IMR-90 (cell line): ENCODE measurements around the gene ATP1A2. TPM values are rescaled to one million over a fixed set of nuclear protein-coding genes. Genes with fewer than 3 reads are reported as not detected.

Experiments used
- ATAC-seq: fragments of 200-7000 bp; cut with Tn5 transposase; 2 replicates; pipeline ENCODE4 v1.9.1; 2020; ENCODE audit warnings: low read depth, mild to moderate bottlenecking, moderate library complexity
- BruUV-seq: library from RNA; stranded (reverse); fragments of 400-500 nt; replicated peaks from 2 replicates; lab custom pipeline; 2021; lab: Mats Ljungman, UMichigan
- CTCF ChIA-PET: fragments of 300-600 bp; formaldehyde crosslinking; extraction: SDS; loops from one replicate; lab custom pipeline; 2021; ENCODE audit warnings: antibody characterized with exemption; lab: Yijun Ruan, JAX
- POLR2A ChIA-PET: fragments of 300-600 bp; sonication (Branson Sonifier 250); formaldehyde crosslinking; loops from one replicate; lab custom pipeline; 2022; ENCODE audit warnings: antibody characterized with exemption; ENCODE audit not compliant: unreplicated experiment; lab: Charles Lee
- DNase-seq: peaks from one replicate; pipeline ENCODE4 v3.0.0; 2013
- H2AFZ ChIP-seq: replicated peaks from 2 replicates; pipeline ENCODE3; 2013; ENCODE audit warnings: low read length, mild to moderate bottlenecking; ENCODE audit not compliant: poor library complexity
- H2AK5ac ChIP-seq: 2 replicates; pipeline ENCODE4 v1.6.1; 2013; ENCODE audit warnings: low read depth, low read length, inconsistent platforms
- H2AK9ac ChIP-seq: replicated peaks from 2 replicates; pipeline ENCODE3; 2013; ENCODE audit warnings: mild to moderate bottlenecking, low read depth, low read length, moderate library complexity; ENCODE audit not compliant: poor library complexity
- H2BK120ac ChIP-seq: 2 replicates; pipeline ENCODE4 v1.6.1; 2013; ENCODE audit warnings: low read depth, low read length, inconsistent platforms
- H2BK15ac ChIP-seq: 3 replicates; pipeline ENCODE4 v1.6.1; 2013; ENCODE audit warnings: low read depth, low read length, inconsistent platforms
- H2BK20ac ChIP-seq: 2 replicates; pipeline ENCODE4 v1.6.1; 2013; ENCODE audit warnings: low read depth, mild to moderate bottlenecking, inconsistent platforms, low read length, moderate library complexity
- H2BK5ac ChIP-seq: 2 replicates; pipeline ENCODE4 v1.6.1; 2013; ENCODE audit warnings: mild to moderate bottlenecking, low read depth, low read length, inconsistent platforms; ENCODE audit not compliant: poor library complexity, severe bottlenecking
- H3K14ac ChIP-seq: replicated peaks from 2 replicates; pipeline ENCODE4 v1.6.1; 2013; ENCODE audit warnings: low read depth, low read length, inconsistent platforms
- H3K18ac ChIP-seq: 2 replicates; pipeline ENCODE4 v1.6.1; 2013; ENCODE audit warnings: low read depth, low read length, control low read depth
- H3K23ac ChIP-seq: 2 replicates; pipeline ENCODE4 v1.6.1; 2013; ENCODE audit warnings: low read depth, low read length, inconsistent platforms
- H3K27ac ChIP-seq: 2 replicates; pipeline ENCODE4 v1.5.1; 2013; ENCODE audit warnings: mild to moderate bottlenecking, control low read depth, low read length; ENCODE audit not compliant: insufficient read depth
- H3K27me3 ChIP-seq: 2 replicates; pipeline ENCODE4 v1.6.1; 2013; ENCODE audit warnings: low read length; ENCODE audit not compliant: control insufficient read depth, insufficient read depth
- H3K36me3 ChIP-seq: 2 replicates; pipeline ENCODE4 v1.6.1; 2013; ENCODE audit warnings: low read length, mixed read lengths; ENCODE audit not compliant: control insufficient read depth, insufficient read depth
- H3K4ac ChIP-seq: 2 replicates; pipeline ENCODE4 v1.6.1; 2013; ENCODE audit warnings: low read depth, low read length, inconsistent platforms
- H3K4me1 ChIP-seq: 2 replicates; pipeline ENCODE4 v1.6.1; 2013; ENCODE audit warnings: low read length, mixed read lengths; ENCODE audit not compliant: control insufficient read depth, insufficient read depth
- H3K4me2 ChIP-seq: 2 replicates; pipeline ENCODE4 v1.6.1; 2013; ENCODE audit warnings: low read depth, mild to moderate bottlenecking, control low read depth, low read length, moderate library complexity
- H3K4me3 ChIP-seq: 2 replicates; pipeline ENCODE4 v1.5.1; 2013; ENCODE audit warnings: low read depth, mild to moderate bottlenecking, control low read depth, low read length, moderate library complexity; ENCODE audit not compliant: insufficient read depth
- H3K56ac ChIP-seq: 2 replicates; pipeline ENCODE4 v1.6.1; 2013; ENCODE audit warnings: low read length, inconsistent platforms; ENCODE audit not compliant: insufficient read depth; ENCODE audit errors: extremely low read depth
- H3K79me1 ChIP-seq, 2 experiments: 2 replicates each; pipeline ENCODE4 v1.6.1; 2013; ENCODE audit warnings: low read length in 2 of 2, inconsistent platforms in 1 of 2, low read depth in 1 of 2
- H3K9ac ChIP-seq: 2 replicates; pipeline ENCODE4 v1.6.1; 2013; ENCODE audit warnings: low read depth, low read length, control low read depth
- H3K9me1 ChIP-seq: 2 replicates; pipeline ENCODE4 v1.6.1; 2013; ENCODE audit warnings: low read length, inconsistent platforms; ENCODE audit not compliant: insufficient read depth
- H3K9me3 ChIP-seq: 2 replicates; pipeline ENCODE4 v1.6.1; 2013; ENCODE audit warnings: low read length; ENCODE audit not compliant: control insufficient read depth, insufficient read depth
- H4K20me1 ChIP-seq: 2 replicates; pipeline ENCODE4 v1.6.1; 2013; ENCODE audit warnings: low read length, inconsistent platforms; ENCODE audit not compliant: insufficient read depth
- H4K5ac ChIP-seq: 2 replicates; pipeline ENCODE4 v1.6.1; 2013; ENCODE audit warnings: mild to moderate bottlenecking, low read depth, low read length, control low read depth
- H4K8ac ChIP-seq, 2 experiments: 2 replicates each; pipeline ENCODE4 v1.6.1; 2013; ENCODE audit warnings: low read depth in 2 of 2, low read length in 2 of 2, control low read depth in 1 of 2, inconsistent platforms in 1 of 2
- H4K91ac ChIP-seq: 2 replicates; pipeline ENCODE4 v1.6.1; 2013; ENCODE audit warnings: low read depth, low read length, inconsistent platforms; ENCODE audit not compliant: insufficient read depth
- BHLHE40 ChIP-seq: fragments of 150-350 bp; IDR thresholded peaks from 2 replicates; pipeline ENCODE4 v1.6.1; 2016; ENCODE audit warnings: mild to moderate bottlenecking, low read depth, low read length
- CEBPB ChIP-seq: IDR thresholded peaks from 2 replicates; pipeline ENCODE4 v1.6.1; 2012; ENCODE audit warnings: low read depth, low read length, improper control_type of control experiment
- CHD1 ChIP-seq: IDR thresholded peaks from 2 replicates; pipeline ENCODE4 v1.6.1; 2012; ENCODE audit warnings: low read depth, low read length, improper control_type of control experiment
- FOS ChIP-seq: fragments of 150-350 bp; IDR thresholded peaks from 2 replicates; pipeline ENCODE4 v1.6.1; 2016; ENCODE audit warnings: low read depth, low read length
- MAFK ChIP-seq: IDR thresholded peaks from 2 replicates; pipeline ENCODE4 v1.6.1; 2012; ENCODE audit warnings: low read depth, low read length, improper control_type of control experiment
- NFE2L2 ChIP-seq: fragments of 150-350 bp; IDR thresholded peaks from 2 replicates; pipeline ENCODE4 v1.6.1; 2016; ENCODE audit warnings: low read depth, mild to moderate bottlenecking, low read length
- POLR2A ChIP-seq: IDR thresholded peaks from 2 replicates; pipeline ENCODE4 v1.6.1; 2012; ENCODE audit warnings: mild to moderate bottlenecking, low read depth, low read length
- RAD21 ChIP-seq: IDR thresholded peaks from 2 replicates; pipeline ENCODE4 v1.6.1; 2012; ENCODE audit warnings: low read length, improper control_type of control experiment
- RFX5 ChIP-seq: IDR thresholded peaks from 2 replicates; pipeline ENCODE4 v1.8.0; 2012; ENCODE audit warnings: low read depth, mild to moderate bottlenecking, low read length, moderate library complexity
- WGBS, 2 experiments: methylation state at CpG; one replicate each; pipeline versions ENCODE4 v1.1.5 to v1.1.7; 2013; ENCODE audit warnings: missing lambda C conversion rate in 2 of 2; ENCODE audit not compliant: insufficient read length in 1 of 2; ENCODE audit errors: extremely low coverage in 2 of 2; 5-methylcytosine and 5-hydroxymethylcytosine counted together
- dilution Hi-C: fragments of 300-500 bp; cut with HindIII; formaldehyde crosslinking; loops from one replicate; pipeline ENCODE4 v1.14.3; 2018; ENCODE audit warnings: low sequenced_read_pairs; ENCODE audit not compliant: unreplicated experiment
- in situ Hi-C: fragments of 300-500 bp; cut with MboI; formaldehyde crosslinking; loops from 3 replicates; pipeline ENCODE4 v1.14.3; 2019; ENCODE audit warnings: low sequenced_read_pairs, inconsistent platforms, mixed read lengths
- intact Hi-C: fragments of 100-400 bp; cut with micrococcal nuclease; formaldehyde crosslinking; loops from 2 replicates; pipeline ENCODE4 v1.10.0; 2022
- polyA plus RNA-seq, 3 experiments: library from polyadenylated mRNA; depleted of rRNA; stranded (reverse); fragments of >200 nt; gene quantifications; 2 replicates each; pipeline ENCODE4 v1.2.3, GENCODE V29; 2012; ENCODE audit warnings: low replicate concordance in 1 of 3
- total RNA-seq: library from RNA; depleted of rRNA; stranded (reverse); fragments of >200 nt; gene quantifications from 2 replicates; pipeline ENCODE4 v1.2.3, GENCODE V29; 2012
- TF ChIP-seq, protein P1 (sequence below): conservative IDR thresholded peaks from 2 replicates; pipeline ENCODE4 v1.5.1; 2012; ENCODE audit warnings: mild to moderate bottlenecking, low read depth, low read length, improper control_type of control experiment
- TF ChIP-seq, protein P2 (sequence below): fragments of 150-350 bp; IDR thresholded peaks from 2 replicates; pipeline ENCODE4 v1.6.1; 2017; ENCODE audit warnings: mild to moderate bottlenecking, antibody characterized with exemption, low read length, low read depth

ATP1A2 gene
- total and polyA plus RNA-seq, 2 of the 4 experiments (the other 2 are of a cell fraction), result under 0.01 to 0.15 TPM

DNA sequence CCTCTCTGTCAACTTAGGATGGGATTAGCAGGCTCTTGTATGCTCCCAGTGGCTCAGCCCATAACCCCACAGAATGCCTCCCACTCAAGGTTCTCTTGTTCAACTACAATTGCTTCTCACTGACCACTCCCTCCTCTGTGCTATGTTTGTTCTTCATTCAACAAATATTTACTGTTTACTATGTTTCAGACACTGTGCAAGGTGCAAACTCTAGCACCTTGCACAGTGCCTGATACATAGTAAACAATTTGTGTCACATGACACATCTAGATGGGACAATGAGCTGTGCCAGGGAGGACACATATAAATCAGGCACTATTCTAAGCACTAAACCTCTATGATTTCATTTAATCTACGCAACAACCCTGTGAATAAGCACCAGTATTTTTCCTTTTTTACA, 15.4 kb downstream of the ATP1A2 start:
- H2AK9ac ChIP-seq, result no peak overlapping the region
- no peak for DNase-seq
- H3K9me1 ChIP-seq, result peaks cover 6% of the 10 kb centered on the region; the same call in 1 of the 2 replicates
- in situ Hi-C loops, result no loop called here
- TF ChIP-seq CEBPB, result no peak
- no peak for TF ChIP-seq POLR2A
- no peak for TF ChIP-seq FOS
- TF ChIP-seq, protein P1, sequence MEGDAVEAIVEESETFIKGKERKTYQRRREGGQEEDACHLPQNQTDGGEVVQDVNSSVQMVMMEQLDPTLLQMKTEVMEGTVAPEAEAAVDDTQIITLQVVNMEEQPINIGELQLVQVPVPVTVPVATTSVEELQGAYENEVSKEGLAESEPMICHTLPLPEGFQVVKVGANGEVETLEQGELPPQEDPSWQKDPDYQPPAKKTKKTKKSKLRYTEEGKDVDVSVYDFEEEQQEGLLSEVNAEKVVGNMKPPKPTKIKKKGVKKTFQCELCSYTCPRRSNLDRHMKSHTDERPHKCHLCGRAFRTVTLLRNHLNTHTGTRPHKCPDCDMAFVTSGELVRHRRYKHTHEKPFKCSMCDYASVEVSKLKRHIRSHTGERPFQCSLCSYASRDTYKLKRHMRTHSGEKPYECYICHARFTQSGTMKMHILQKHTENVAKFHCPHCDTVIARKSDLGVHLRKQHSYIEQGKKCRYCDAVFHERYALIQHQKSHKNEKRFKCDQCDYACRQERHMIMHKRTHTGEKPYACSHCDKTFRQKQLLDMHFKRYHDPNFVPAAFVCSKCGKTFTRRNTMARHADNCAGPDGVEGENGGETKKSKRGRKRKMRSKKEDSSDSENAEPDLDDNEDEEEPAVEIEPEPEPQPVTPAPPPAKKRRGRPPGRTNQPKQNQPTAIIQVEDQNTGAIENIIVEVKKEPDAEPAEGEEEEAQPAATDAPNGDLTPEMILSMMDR, result no peak
- TF ChIP-seq RFX5, result no peak
- TF ChIP-seq CHD1, result no peak
- no peak for TF ChIP-seq NFE2L2
- TF ChIP-seq, protein P2, sequence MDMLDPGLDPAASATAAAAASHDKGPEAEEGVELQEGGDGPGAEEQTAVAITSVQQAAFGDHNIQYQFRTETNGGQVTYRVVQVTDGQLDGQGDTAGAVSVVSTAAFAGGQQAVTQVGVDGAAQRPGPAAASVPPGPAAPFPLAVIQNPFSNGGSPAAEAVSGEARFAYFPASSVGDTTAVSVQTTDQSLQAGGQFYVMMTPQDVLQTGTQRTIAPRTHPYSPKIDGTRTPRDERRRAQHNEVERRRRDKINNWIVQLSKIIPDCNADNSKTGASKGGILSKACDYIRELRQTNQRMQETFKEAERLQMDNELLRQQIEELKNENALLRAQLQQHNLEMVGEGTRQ, result no peak
- no peak for TF ChIP-seq MAFK
- TF ChIP-seq RAD21, result no peak
- no peak for TF ChIP-seq BHLHE40
- dilution Hi-C loops, result no loop called here
- H2BK5ac ChIP-seq, result no peak overlapping the region
- no TSS peak for BruUV-seq
- WGBS, 2 experiments, result no CpG with 5 or more reads among the region's 1 CpG
- no peak overlapping the region for H3K23ac ChIP-seq
- H2AFZ ChIP-seq, result no peak overlapping the region
- H3K27me3 ChIP-seq, result peaks cover 26% of the 10 kb centered on the region
- no peaks in the 10 kb centered on the region for H3K79me1 ChIP-seq
- no peak overlapping the region for H3K4ac ChIP-seq
- no peak overlapping the region for H4K5ac ChIP-seq
- no peak overlapping the region for H3K27ac ChIP-seq
- H2BK15ac ChIP-seq, result no peak overlapping the region
- H3K4me3 ChIP-seq, result no peak overlapping the region
- H3K9ac ChIP-seq, result no peak overlapping the region
- no peak overlapping the region for H4K8ac ChIP-seq
- no peaks in the 10 kb centered on the region for H4K20me1 ChIP-seq
- no peak overlapping the region for H3K4me2 ChIP-seq
- H3K14ac ChIP-seq, result no peak overlapping the region
- no peak overlapping the region for H3K56ac ChIP-seq
- no peaks in the 10 kb centered on the region for H3K36me3 ChIP-seq
- H2AK5ac ChIP-seq, result no peak overlapping the region
- ATAC-seq, result no peak
- no peak overlapping the region for H3K18ac ChIP-seq
- no peak overlapping the region for H2BK120ac ChIP-seq
- POLR2A ChIA-PET, result no interaction called here
- 0 out of 2 replicates have a peak, but pooled peaks cover 2% of the 10 kb centered on the region for H3K4me1 ChIP-seq
- no peak overlapping the region for H2BK20ac ChIP-seq
- CTCF ChIA-PET, result no interaction called here
- intact Hi-C loops, result no loop called here
- no peak overlapping the region for H4K91ac ChIP-seq
- no peaks in the 10 kb centered on the region for H3K9me3 ChIP-seq
